ENCODE data around the gene SLC4A11. TPM values are rescaled to one million over a fixed set of nuclear protein-coding genes. Genes with fewer than 3 reads are reported as not detected.
A peak's percentile ranks its signal among the peaks of the same experiment; 100 is the strongest.

Gene SLC4A11
- total RNA-seq (2014; rRNA removed; shearing (Covaris generic)) = 12.1 and 17.1 TPM in 2 replicates
- 10.8 and 14.8 TPM in 2 replicates for polyA plus RNA-seq (2016; fragmentation: Nextera tagmentation; extraction: Ambion mirVana)
- long read RNA-seq, partial matches to known transcripts = 4 of 8 reads
- long read RNA-seq, other reads (novel, unspliced or antisense) = 3 of 8 reads

DNA sequence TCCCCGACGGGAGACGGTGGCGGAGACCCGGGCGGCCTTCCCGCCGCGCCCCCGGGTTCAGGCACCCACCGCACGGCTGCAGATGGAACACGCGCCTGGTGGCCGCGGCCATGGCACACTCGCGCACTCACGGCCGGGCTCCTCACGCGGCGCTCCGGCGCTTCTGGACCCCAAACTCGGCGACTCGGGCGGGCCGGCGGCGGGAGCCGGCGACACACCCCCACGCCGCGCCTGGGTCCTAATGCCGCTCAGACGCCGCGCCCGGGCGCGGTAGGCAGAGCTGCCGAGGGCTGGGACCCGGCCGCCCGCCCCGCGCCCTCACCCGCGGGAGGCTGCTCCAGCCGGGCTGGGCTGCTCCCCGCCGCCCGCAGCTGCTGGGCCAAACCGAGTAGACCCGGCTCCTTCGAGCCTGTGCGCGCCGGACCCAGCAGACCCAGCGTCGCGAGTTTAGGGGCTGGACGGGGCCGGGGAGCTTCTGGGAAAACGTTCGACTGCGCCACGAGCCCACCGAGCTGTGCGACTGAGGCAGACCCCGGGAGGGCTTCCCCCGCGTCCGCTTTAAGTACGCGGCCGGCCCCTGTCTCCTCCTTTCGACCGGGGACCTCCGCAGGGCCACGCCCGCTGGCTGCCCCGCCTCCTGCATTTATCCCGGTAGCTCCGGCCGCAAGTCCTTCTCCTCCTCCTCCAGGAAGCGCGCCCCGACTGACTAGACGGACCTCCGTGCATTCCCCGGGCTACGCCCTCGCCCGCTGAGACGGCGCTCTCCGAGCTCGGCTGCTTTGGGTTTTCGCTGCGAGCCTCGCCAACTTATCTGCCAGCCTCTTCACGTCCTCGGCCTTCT is at the start of gene SLC4A11:
SLC4A11 (minus strand) TSS at position 165 of the 841 bp plus-strand sequence; CDS start at position 112, 53 bp downstream.
- ATAC-seq (peak; percentile 68), DNase-seq (ENCODE audit: low spot score) (peak; percentile 94)
- peaks cover 46% of the 10 kb centered on the region for H3K27me3 ChIP-seq (ENCODE audit: insufficient read depth)
- Mint-ChIP-seq H3K27me3 (ENCODE audit: insufficient read depth, low read depth, poor library complexity) (peaks cover 63% of the 10 kb centered on the region), H3K36me3 (ENCODE audit: low read depth) (peaks cover 7% of the 10 kb centered on the region; the same call in 1 of the 3 replicates), H3K4me3 (peak within 1 kb of the TSS; percentile 91), H3K9me3 (no peaks in the 10 kb centered on the region), H3K27ac (no peak within 1 kb of the TSS), H3K4me1 (peaks cover 21% of the 10 kb centered on the region)
- no peaks in the 10 kb centered on the region; the same call in 1 of the 2 replicates for H4K20me1 ChIP-seq (replicated peaks; ENCODE audit: insufficient read depth)
- H3K4me3 ChIP-seq = peak within 1 kb of the TSS; percentile 96
- H2AFZ ChIP-seq = peak within 1 kb of the TSS; percentile 99
- H3K36me3 ChIP-seq (ENCODE audit: insufficient read depth) = no peaks in the 10 kb centered on the region
- H3K79me2 ChIP-seq (replicated peaks; ENCODE audit: insufficient read depth) = no peaks in the 10 kb centered on the region
- 0 out of 2 replicates have a peak, but pooled peaks cover 6% of the 10 kb centered on the region for H3F3A ChIP-seq (replicated peaks; ENCODE audit: low read depth)
- TF ChIP-seq POLR2AphosphoS5 (IDR thresholded peaks at IDR 0.05; ENCODE audit: low read depth) = peak; percentile 68
- TF ChIP-seq, protein P1, sequence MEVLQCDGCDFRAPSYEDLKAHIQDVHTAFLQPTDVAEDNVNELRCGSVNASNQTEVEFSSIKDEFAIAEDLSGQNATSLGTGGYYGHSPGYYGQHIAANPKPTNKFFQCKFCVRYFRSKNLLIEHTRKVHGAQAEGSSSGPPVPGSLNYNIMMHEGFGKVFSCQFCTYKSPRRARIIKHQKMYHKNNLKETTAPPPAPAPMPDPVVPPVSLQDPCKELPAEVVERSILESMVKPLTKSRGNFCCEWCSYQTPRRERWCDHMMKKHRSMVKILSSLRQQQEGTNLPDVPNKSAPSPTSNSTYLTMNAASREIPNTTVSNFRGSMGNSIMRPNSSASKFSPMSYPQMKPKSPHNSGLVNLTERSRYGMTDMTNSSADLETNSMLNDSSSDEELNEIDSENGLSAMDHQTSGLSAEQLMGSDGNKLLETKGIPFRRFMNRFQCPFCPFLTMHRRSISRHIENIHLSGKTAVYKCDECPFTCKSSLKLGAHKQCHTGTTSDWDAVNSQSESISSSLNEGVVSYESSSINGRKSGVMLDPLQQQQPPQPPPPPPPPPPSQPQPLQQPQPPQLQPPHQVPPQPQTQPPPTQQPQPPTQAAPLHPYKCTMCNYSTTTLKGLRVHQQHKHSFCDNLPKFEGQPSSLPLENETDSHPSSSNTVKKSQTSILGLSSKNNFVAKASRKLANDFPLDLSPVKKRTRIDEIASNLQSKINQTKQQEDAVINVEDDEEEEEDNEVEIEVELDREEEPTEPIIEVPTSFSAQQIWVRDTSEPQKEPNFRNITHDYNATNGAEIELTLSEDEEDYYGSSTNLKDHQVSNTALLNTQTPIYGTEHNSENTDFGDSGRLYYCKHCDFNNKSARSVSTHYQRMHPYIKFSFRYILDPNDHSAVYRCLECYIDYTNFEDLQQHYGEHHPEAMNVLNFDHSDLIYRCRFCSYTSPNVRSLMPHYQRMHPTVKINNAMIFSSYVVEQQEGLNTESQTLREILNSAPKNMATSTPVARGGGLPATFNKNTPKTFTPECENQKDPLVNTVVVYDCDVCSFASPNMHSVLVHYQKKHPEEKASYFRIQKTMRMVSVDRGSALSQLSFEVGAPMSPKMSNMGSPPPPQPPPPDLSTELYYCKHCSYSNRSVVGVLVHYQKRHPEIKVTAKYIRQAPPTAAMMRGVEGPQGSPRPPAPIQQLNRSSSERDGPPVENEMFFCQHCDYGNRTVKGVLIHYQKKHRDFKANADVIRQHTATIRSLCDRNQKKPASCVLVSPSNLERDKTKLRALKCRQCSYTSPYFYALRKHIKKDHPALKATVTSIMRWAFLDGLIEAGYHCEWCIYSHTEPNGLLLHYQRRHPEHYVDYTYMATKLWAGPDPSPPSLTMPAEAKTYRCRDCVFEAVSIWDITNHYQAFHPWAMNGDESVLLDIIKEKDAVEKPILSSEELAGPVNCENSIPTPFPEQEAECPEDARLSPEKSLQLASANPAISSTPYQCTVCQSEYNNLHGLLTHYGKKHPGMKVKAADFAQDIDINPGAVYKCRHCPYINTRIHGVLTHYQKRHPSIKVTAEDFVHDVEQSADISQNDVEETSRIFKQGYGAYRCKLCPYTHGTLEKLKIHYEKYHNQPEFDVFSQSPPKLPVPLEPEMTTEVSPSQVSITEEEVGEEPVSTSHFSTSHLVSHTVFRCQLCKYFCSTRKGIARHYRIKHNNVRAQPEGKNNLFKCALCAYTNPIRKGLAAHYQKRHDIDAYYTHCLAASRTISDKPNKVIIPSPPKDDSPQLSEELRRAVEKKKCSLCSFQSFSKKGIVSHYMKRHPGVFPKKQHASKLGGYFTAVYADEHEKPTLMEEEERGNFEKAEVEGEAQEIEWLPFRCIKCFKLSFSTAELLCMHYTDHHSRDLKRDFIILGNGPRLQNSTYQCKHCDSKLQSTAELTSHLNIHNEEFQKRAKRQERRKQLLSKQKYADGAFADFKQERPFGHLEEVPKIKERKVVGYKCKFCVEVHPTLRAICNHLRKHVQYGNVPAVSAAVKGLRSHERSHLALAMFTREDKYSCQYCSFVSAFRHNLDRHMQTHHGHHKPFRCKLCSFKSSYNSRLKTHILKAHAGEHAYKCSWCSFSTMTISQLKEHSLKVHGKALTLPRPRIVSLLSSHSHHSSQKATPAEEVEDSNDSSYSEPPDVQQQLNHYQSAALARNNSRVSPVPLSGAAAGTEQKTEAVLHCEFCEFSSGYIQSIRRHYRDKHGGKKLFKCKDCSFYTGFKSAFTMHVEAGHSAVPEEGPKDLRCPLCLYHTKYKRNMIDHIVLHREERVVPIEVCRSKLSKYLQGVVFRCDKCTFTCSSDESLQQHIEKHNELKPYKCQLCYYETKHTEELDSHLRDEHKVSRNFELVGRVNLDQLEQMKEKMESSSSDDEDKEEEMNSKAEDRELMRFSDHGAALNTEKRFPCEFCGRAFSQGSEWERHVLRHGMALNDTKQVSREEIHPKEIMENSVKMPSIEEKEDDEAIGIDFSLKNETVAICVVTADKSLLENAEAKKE (CRISPR knock-in tag; IDR thresholded peaks at IDR 0.05) = no peak
- peak within 1 kb of the TSS; percentile 96 for H3K4me2 ChIP-seq
- H3K4me1 ChIP-seq (ENCODE audit: insufficient read depth) = no peaks in the 10 kb centered on the region; the same call in 1 of the 2 replicates
- no peaks in the 10 kb centered on the region for H3K9me2 ChIP-seq (ENCODE audit: insufficient read depth)
- no peak within 1 kb of the TSS for H3K27ac ChIP-seq (ENCODE audit: low read depth)

DNA sequence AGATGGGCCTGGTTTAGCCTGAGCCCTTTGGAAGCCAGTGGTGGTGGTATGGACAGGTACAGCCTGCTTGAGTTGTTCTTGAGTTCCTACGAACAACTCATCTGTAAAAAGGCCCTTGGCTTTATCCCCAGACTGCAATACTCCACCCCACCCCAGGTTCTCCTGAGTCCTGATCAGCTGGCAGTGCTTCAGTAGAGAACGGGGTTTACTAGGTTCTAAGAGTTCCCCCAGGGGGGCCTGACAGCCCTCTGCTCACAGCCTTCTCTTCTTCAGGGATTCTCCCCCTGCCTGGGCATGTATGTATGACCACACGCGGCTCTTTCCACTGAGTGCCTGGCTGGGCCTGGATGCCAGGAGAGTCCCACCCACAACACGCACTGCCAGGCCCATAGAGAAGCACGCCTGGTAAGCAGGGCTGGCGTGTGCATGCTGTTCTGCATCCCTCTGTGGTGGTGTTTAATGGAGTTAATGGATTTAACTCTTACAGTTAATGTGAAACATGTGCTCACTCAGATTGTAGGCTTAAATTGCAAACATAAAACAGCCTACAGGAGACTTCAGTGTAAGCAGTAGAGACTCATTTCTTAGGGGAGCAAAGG is 44.3 kb upstream of the SLC4A11 start:
- ATAC-seq (peak; percentile 24; the same call in 2 of the 3 replicates), DNase-seq (ENCODE audit: low spot score) (no peak)
- H3K4me3 Mint-ChIP-seq = no peak overlapping the region
- no peak overlapping the region for H3K27ac Mint-ChIP-seq
- no peaks in the 10 kb centered on the region for H3F3A ChIP-seq (replicated peaks; ENCODE audit: low read depth)
- peak overlapping the region; percentile 22; the same call in 1 of the 2 replicates for H3K27ac ChIP-seq (ENCODE audit: low read depth)
- H2AFZ ChIP-seq = no peak overlapping the region
- no peaks in the 10 kb centered on the region for H3K36me3 ChIP-seq (ENCODE audit: insufficient read depth)
- H3K27me3 Mint-ChIP-seq (ENCODE audit: insufficient read depth, low read depth, poor library complexity) = peaks cover 5% of the 10 kb centered on the region
- H3K9me3 Mint-ChIP-seq = no peaks in the 10 kb centered on the region
- no peaks in the 10 kb centered on the region for H3K4me1 ChIP-seq (ENCODE audit: insufficient read depth)
- H3K27me3 ChIP-seq (ENCODE audit: insufficient read depth) = no peaks in the 10 kb centered on the region
- no peak overlapping the region for H3K4me3 ChIP-seq
- H3K79me2 ChIP-seq (replicated peaks; ENCODE audit: insufficient read depth) = no peaks in the 10 kb centered on the region
- no peaks in the 10 kb centered on the region for H3K9me2 ChIP-seq (ENCODE audit: insufficient read depth)
- H3K36me3 Mint-ChIP-seq (ENCODE audit: low read depth) = no peaks in the 10 kb centered on the region
- TF ChIP-seq EZH2 (IDR thresholded peaks at IDR 0.05; ENCODE audit: low read depth, unreplicated experiment) = no peak
- H4K20me1 ChIP-seq (replicated peaks; ENCODE audit: insufficient read depth) = no peaks in the 10 kb centered on the region
- H3K4me1 Mint-ChIP-seq = peaks cover 8% of the 10 kb centered on the region
- H3K4me2 ChIP-seq = no peak overlapping the region

Measured in GM23338 (cell line).